Hematopoietic multipotent progenitor cell treated with erythropoietin and hydrocortisone succinate and interleukin-3 and kit ligand, for 15 days (in vitro differentiated cells): ENCODE measurements around the gene ZNF197.
"Not testable (repeated sequence)": the region's sequence is repeated elsewhere in the genome, so short reads cannot be mapped to it uniquely, and the experiment has no call there.

Source experiments
- DNase-seq: peaks from one replicate; pipeline ENCODE4 v3.0.0-alpha.2; 2015; ENCODE audit warnings: low spot score

Gene ZNF197

GRCh38 chr3:44665173-44665572, 40.3 kb downstream of the ZNF197 start:
- DNase-seq: no peak

GRCh38 chr3:44666346-44666745, 41.5 kb downstream of the ZNF197 start:
- no peak for DNase-seq

GRCh38 chr3:44669760-44670159, 44.9 kb downstream of the ZNF197 start:
- no peak for DNase-seq

GRCh38 chr3:44673466-44673865, 48.6 kb downstream of the ZNF197 start:
- not testable (repeated sequence) for DNase-seq

GRCh38 chr3:44674211-44674610, 49.4 kb downstream of the ZNF197 start:
- DNase-seq: no peak

GRCh38 chr3:44678480-44679116, 53.8 kb downstream of the ZNF197 start:
- DNase-seq: no peak

GRCh38 chr3:44680921-44681455, 56.2 kb downstream of the ZNF197 start:
- DNase-seq: no peak

GRCh38 chr3:44682182-44682896, 57.5 kb downstream of the ZNF197 start:
- no peak for DNase-seq

- DNase-seq: no peak
Observed at GRCh38 chr3:44685128-44685800, 60.4 kb downstream of the ZNF197 start.

GRCh38 chr3:44687898-44688297, 63.1 kb downstream of the ZNF197 start:
- DNase-seq: no peak
